Sciatic nerve (tissue), 2 donors: ENCODE measurements around the gene DNAJA3. TPM values are rescaled to one million over a fixed set of nuclear protein-coding genes. Genes with fewer than 3 reads are reported as not detected.
"Not testable (repeated sequence)": the region's sequence is repeated elsewhere in the genome, so short reads cannot be mapped to it uniquely, and the experiment has no call there.

ENCODE experiments used
- ATAC-seq: fragments of 200-7000 bp; cut with Tn5 transposase; one replicate; pipeline ENCODE4 v1.9.1; 2020; ENCODE audit warnings: mild to moderate bottlenecking, moderate library complexity
- DNase-seq: peaks from one replicate; pipeline ENCODE4 v3.0.0-alpha.2; 2020; ENCODE audit warnings: low spot score
- intact Hi-C: fragments of 100-400 bp; cut with DNase I; formaldehyde crosslinking; loops from one replicate; pipeline ENCODE4 v1.14.2; 2022
- total RNA-seq: library from RNA; stranded (reverse); fragmentation: NEBNext Ultra II Directional; extraction: Animal tissue kit (Norgen Biotek cat#: 25700); gene quantifications from one replicate; pipeline ENCODE4 v1.2.1, GENCODE V29; 2021
- donor health status: DM: no; HTN: no; CAD: no.
- donor health status: DM: no; HTN: no; CAD: no.

Gene DNAJA3
- total RNA-seq, 1 donor from 2014 or later, result 27.8 TPM

GRCh38 chr16:4386451-4386805 is 39.2 kb upstream of the DNAJA3 start:
- peak; percentile 6 for ATAC-seq
- DNase-seq, result no peak
- intact Hi-C loops, result no loop called here

DNA sequence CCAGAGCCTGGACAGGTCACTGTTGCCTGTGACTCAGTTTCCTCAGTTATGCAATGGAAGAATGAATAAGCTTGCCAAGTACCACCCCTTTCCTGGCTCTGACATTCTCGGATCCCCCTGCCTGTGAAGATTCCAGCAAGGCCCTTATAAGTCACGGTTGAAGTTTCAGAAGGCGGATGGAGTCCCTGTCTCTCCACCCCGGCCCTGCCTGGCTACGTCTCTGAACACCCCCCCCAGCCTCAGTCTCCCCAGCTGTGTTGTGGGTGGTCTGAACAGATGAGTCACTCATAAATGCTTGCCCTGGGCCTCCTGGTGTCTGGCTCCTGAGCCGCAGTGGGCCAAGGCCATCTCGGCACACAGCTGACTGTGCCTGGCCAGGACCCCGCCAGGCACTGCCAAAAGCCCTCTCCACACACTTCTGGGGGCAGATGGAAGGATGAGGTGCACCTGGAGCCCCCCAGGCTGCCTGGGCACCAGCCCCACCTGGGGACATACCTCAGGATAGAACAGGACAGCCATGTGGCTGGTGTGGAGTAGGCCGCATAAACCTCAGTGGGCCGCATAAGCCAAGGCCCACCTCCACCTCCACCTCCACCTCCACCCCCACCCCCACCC is 38.6 kb upstream of the DNAJA3 start:
- ATAC-seq (no peak), DNase-seq (no peak)
- intact Hi-C loops, result no loop called here

GRCh38 chr16:4387781-4388180 is 37.9 kb upstream of the DNAJA3 start:
- no peak for ATAC-seq
- DNase-seq, result no peak
- intact Hi-C loops, result no loop called here

DNA sequence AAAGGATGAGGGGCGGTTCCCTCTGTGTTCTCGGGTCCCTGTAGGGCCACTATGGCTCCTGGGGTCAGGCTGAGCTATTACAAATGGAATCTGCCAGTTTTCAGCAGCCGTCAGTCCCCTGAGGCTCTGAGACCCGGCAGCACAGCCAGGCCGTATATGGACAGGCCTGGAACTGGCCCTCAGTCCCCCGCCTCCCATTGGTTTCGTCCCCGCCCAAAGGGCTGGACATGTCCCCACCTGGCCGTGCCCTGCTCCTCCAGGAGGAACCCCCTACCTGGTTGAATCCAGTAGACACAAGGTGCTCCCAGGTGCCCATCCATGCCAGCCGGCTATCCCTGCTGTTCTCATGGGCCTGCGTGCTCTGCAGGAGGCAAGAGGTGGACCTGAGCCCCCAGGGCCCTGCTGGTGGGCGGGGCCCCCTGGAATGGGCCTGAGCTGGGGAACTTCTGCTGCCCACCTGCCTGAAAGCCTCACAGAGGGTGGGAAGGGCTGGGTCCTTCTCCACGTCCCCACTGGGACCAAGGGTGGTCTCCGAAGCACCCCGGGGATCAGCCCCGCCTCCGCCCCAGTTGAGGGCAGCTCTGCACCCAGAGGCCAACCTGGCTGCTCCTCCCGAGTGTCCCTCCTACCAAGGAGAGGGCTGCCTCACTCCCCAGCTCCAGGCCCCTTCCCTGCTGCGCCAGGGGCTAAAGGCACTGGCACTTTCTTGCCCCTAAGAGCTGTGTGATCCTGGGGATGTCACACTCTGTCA is 37.2 kb upstream of the DNAJA3 start:
- no peak for DNase-seq
- intact Hi-C loops, result no loop called here
- no peak for ATAC-seq

DNA sequence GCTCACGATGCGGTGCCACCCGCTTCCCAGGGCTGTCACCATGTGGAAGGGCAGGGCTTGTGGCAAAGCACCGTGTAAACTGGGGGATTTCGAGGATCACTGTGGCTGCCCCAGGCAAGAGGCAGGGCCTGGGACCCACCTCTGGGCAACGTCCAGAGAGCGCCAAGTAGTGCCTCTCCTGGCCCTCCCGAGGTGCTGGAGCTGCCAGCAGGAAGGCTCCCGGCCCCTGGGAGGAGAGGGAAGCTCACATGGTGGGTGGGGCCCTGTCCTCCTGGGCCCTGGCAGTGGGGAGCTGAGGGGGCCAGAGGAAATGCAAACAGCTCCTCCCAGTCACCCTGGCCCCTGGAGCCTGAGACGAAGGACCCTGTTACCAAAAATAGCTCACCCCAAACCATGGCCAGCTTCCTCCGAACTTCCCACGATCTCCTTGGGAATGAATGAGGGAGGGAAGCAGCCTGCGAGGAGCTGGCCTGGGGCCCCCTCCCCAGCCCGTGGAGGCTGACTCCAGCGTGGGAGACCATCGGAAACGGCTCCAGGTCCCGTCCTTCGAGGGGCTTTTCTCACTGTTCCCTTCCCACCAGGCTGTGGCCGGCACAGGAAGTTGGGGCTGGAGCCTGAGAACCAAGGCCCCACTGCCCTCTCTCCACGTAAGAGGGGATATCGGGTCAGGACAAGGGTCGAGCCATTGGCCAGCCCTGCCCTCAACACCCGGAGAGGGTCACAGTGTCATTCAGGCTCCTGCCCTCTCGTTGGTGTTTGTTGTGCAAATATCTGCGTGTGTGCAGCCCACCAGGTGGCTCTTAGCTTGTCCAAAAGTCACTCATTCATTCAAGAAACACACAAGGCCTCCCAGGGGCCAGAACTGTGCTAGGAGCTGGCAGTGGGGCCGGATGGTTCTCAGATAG is 36.4 kb upstream of the DNAJA3 start:
- ATAC-seq (no peak), DNase-seq (no peak)
- intact Hi-C loops, result no loop called here

DNA sequence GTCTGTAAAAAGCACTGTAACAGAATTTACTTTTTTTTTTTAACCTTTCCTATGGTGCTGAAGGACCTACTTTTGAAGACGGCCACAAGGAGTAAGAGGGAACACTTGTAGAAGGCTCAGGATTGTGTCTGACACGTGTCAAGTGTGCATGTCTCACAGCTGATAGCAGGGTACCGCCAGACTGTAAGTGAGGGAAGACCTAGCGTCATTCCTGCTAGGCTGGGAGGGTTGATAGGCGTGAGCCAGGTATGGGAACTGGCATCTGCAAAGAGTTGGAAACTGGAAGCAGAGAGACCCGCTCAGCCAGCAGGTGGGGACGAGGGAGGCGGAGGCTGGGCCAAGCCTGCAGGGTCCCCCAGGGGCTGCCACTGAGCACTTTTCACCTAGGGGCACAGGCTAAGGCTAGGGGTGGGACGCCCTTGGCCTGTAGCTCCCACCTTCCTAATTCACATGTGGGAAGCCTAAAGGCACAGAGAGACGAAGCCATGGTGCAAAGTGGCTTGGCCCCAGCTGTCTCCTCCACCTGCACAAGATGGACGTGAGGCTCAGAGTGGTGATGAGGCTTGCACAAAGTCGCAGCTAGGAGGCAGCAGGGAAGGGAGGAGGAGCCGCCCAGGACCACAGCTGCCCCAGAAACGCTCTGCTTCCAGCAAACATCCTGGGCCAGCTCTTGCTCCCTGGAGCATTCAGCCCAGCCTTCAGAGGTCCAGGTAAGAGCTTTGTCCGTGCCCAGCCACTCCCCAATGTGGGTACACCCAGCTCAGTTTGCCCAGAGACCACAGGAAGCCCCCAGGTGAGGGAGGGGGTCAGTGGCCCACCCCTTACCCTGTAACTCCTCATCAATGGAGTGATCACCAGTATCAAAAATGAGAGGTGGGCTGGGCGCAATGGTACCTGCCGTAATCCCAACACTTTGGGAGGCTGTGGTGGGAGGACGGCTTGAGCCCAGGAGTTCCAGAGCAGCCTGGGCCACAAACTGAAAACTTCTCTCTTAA is 35.1 kb upstream of the DNAJA3 start:
- intact Hi-C loops, result no loop called here
- DNase-seq (no peak), ATAC-seq (no peak)

GRCh38 chr16:4391631-4392381 is 33.9 kb upstream of the DNAJA3 start:
- intact Hi-C loops, result no loop called here
- peak; percentile 1 for ATAC-seq
- no peak for DNase-seq

DNA sequence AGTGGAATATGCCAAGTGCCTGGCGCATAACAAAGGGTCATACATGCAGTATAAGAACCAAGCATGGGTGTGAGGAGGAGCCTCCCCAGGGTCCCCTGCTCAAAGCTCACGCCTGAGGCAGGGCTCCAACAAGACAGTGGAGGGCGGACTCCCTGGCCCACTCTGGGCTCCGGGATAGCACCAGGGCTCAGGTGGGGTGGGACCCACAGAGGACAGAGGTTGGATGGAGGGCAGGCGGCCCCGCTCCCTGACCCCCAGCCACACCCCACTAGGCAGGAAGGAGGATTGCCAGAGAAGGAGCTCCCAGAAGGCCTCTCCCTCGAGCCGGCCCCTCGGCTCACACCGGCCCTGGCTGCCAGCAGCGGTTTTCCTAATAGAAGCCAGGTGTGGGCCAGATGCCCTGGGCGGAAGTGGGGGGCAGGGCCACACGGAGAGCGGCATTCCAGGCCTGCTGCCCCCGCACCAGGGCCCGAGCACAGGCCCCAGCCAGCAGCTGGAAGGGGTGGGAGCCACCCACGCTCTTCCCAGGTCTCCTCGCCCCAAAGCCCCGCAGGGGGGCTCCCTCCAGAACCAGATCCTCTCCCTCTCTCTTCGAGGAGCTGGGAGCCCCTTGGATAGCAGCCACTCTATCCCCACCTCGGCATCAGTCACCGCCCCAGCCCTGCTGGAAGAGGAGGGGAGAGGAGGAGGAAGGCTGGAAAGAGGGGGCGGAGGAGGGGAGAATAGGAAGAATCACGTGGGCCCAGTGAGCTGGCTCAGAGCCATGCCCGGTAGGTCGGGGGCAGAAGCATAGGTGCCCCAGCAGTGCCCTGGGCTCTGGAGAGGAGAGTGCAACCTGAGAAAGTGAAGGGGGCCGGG is 33.1 kb upstream of the DNAJA3 start:
- intact Hi-C loops, result no loop called here
- no peak for DNase-seq
- peak; percentile 83 for ATAC-seq

DNA sequence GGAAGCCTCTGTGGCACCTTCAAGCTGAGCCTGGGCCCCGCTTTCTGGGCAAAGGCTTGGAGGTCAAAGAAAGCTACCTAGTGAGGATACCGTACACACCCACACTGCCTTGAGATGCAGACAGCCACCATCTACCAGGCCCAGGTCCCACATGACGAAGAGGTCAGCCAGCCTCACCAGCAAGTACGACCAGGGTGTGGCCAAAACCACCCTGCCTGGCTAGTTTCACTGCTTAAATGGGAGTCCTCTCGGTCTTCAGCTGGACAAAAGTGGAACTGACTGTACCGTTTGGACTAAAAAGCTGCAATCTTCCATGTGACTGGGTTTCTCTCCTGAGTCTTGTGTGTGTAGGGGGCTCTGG is 32.4 kb upstream of the DNAJA3 start:
- ATAC-seq (peak; percentile 60), DNase-seq (no peak)

DNA sequence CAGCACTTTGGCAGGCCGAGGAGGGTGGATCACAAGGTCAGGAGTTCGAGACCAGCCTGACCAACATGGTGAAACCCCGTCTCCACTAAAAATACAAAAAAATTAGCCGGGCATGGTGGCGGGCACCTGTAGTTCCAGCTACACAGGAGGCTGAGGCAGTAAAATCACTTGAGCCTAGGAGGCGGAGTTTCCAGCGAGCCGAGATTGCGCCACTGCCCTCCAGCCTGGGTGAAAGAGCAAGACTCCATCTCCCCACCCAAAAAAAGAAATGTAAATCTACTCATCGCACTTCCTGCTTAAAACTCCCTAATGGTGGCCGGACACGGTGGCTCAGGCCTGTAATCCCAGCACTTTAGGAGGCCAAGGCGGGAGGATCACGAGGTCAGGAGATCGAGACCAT is 31.8 kb upstream of the DNAJA3 start:
- DNase-seq, intact Hi-C loops, ATAC-seq: not testable (repeated sequence)

More for the DNA sequence above, 32.4 kb upstream of the DNAJA3 start:
- intact Hi-C loops, result no loop called here

- DNase-seq (no peak), ATAC-seq (no peak)
- intact Hi-C loops, result no loop called here
These were observed 30.5 kb upstream of the DNAJA3 start for GRCh38 chr16:4395055-4395726.

- ATAC-seq (no peak), DNase-seq (no peak)
- intact Hi-C loops, result no loop called here
These were observed 26.5 kb upstream of the DNAJA3 start for GRCh38 chr16:4399001-4399730.

DNA sequence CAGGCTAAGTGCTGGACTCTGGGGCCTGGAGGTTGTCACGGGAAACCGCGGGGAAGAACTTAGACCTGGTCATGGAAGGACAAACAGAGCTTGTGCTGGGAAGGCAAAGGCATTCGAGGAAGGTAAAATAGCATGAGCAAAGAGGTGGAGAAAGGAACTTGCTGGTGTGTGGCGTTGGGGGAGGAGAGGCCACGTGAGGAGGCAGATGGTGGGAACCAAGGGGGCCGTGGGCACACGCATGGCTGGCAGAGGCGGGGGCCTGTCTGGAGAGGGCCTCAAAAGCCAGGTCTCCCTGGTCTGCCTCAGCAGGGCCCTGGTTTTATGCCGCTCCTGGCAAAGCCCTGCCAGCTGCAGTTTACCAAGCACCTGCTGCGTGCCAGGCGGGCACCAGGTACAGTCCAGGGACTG is 24.6 kb upstream of the DNAJA3 start:
- intact Hi-C loops, result loop anchor here (10.0 kb wide), 1 partner anchor 126 kb away; the partner anchor contains the start of gene TFAP4
- DNase-seq (no peak), ATAC-seq (no peak)

- ATAC-seq, result no peak
- intact Hi-C loops, result loop anchor here (10.0 kb wide), 1 partner anchor 127 kb away; the partner anchor contains the start of gene TFAP4
- DNase-seq, result no peak
These were observed 24.2 kb upstream of the DNAJA3 start for GRCh38 chr16:4401510-4401909.

- ATAC-seq (peak; percentile 95), DNase-seq (peak; percentile 93)
- intact Hi-C loops, result loop anchor here (10.0 kb wide), 1 partner anchor 128 kb away; the partner anchor contains the start of gene TFAP4
These were observed 23.1 kb upstream of the DNAJA3 start for GRCh38 chr16:4402439-4403132.
